GM21381 (cell line): Measurements from ENCODE around the gene HLA-G.
"Not testable (repeated sequence)": the region's sequence is repeated elsewhere in the genome, so short reads cannot be mapped to it uniquely, and the experiment has no call there.

Source experiments
- ATAC-seq: cut with Tn5 transposase; IDR thresholded peaks from one replicate; pipeline ENCODE4 v1.9.1; 2021; ENCODE audit warnings: mild to moderate bottlenecking, moderate library complexity; ENCODE audit not compliant: unreplicated experiment

HLA-G gene

DNA sequence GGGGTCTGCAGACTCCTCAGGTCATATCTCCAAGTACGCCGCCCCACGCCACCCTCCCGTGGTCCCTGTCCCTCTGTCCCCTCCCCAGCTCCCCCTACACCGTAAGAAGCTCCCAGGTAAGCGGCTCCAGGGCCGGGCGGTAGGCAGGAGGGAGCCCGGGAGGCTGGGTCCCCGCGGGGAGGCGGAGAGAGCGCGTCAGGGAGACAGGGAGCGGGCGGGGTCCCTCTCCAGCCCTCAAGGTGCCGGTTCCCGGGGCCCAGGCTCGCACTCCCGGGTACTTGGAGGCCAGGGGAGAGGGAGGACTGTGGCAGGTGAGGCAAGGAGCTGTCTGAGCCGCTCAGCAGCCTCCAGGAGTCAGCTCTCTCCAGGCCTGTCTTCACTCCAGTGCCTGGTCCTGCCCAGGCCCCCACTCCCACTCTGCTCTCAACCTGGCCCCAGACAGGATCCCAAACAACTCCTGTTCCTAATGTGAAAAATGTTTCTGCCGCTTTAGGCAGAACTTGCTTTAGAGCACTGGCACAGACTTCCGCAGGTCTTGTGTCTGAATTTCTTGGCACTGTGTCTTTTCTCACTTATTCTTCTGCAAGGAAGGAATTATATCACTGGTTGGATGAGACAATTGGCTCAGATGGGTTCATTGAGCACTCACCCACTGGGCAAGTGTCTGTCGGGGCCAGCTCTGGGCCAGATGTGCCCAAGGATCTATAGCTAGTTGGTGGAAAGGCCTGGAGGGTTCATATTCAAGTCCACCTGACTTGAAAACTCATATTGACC is 36.6 kb downstream of the HLA-G start:
- no peak for ATAC-seq

DNA sequence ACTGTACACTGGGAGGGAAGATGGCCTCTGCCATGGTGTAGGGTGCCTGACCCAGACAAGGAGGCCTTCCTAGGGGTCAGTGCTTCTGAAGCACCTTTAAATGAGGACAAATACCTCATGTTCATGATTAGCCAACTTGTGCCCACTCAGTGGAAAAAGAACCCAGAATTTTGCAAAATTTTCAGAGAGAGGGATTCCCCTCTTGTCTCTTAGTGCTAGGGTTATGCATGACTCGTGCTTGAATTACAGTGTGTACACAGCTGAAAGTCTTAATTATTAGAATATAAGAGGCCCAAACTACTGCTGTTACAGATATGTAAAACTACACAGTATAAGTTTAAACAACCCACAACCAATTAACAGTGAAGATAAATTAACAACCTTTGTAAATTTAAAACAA is 38.0 kb downstream of the HLA-G start:
- ATAC-seq, result no peak

DNA sequence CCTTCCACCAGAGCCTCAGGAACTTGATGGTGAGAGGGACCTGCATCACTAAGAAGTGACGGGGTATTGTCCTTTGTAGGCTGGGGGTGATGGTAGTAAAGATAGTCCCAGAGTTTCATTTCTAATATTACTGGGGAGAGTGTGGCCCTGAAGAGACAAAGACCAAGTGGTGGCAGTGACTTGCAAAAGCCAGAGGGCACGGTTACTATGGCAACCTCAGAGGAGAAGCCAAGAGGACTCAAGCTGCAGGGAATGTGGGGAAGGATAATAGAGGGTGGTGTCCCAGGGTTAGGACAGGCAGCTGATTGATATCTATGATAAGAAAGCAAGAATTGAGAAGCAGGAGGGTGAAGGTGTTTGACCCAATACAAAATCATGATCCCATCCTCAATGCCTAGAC is 42.5 kb downstream of the HLA-G start:
- no peak for ATAC-seq

DNA sequence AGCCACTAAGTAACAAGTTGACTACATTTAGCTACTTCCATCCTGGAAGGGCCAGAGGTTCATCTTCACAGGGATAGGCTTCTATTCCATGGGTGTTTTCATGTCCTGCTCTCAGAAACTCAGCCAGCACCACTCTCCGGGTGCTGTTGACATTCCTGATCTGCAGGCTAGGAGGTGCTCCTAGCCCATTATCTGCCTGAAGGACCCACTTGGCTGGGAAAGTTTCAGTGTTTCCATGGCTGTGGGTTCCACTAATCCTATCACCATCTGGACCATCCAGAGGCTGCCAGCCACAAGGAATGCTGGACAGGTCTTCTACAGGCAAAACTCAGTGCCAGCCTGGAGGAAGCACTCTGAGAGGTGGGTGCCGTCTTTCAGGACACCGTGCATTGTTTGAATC is 45.2 kb downstream of the HLA-G start:
- ATAC-seq, result no peak

DNA sequence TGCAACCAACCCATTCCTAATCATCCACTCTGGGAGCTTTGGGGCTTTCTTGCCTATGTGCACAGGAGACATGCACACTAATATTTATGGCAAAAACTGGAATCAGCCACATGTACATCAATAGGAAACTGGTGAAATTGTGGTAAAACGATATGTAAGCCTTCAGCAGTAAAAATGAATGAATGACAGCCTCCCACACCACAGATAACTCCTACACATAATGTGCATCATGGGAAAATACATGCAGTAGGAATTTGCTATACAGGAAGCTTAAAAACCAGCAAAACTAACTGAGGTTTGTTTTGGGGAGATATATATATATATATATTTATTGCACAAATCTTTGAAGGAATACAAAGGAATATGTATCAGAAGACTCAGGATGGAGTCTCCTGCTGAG is 47.6 kb downstream of the HLA-G start:
- ATAC-seq, result no peak

DNA sequence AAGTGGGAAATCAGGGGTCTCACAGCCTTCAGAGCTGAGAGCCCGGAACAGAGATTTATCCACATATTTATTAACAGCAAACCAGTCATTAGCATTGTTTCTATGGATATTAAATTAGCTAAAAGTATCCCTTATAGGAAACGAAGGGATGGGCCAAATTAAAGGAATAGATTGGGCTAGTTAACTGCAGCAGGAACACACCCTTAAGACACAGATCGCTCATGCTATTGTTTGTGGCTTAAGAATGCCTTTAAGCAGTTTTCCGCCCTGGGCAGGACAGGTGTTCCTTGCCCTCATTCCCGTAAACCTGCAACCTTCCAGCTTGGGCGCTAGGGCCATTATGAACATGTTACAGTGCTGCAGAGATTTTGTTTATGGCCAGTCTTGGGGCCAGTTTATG is 48.1 kb downstream of the HLA-G start:
- ATAC-seq, result not testable (repeated sequence)
